Stimulated activated CD8-positive, alpha-beta memory T cell treated with anti-CD3 and anti-CD28 coated beads, Interleukin-2, amount 100 ng/mL, for 1 hour (primary cell): ENCODE measurements around the gene GJB3.
"Not testable (repeated sequence)": the region's sequence is repeated elsewhere in the genome, so short reads cannot be mapped to it uniquely, and the experiment has no call there.

ENCODE experiments used
- DNase-seq, 2 donors: peaks; one replicate each; pipeline ENCODE4 v3.0.0-alpha.2; 2020; ENCODE audit warnings: low read depth in 2 of 2

The GJB3 gene

DNA sequence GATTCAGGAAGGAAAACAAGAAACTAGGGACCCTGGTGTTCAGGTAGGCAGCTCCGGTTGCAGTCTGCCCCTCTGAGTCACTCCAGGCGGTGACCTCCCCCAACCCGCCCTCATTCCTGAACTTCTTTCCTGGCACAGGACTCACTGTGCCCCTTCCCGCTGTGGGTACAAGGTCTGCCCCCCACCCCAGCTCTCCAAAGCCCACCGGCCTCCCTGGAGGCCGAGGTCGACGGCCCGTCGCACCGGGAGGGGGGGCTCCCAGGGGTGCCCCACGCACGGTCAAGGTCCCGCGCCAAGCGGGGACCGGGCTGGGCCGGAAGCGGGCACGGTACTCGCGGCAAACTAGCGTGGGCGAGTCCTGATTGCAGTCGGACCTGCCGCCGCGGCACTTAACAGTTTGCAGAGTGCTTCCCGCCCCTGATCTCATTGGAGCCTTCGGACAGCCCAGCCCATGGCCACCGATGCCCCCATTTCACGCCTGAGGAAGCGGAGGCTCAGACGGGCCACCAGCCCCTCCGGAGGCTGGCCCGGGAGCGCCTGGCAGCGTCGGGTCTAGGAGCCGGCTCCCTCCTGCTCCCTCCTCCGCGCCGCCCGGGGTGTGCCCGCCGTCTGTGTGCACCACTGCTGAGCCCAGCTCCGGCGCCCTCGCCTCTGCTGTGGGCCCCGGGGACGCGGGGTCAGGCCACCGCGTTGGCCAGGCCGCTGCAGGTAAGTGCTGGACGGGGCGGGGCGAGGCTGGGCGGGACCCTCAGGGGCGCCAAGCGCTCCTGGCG is at the start of gene GJB3:
TSS of gene GJB3 (plus strand) at position 144 of the 773 bp plus-strand sequence. CDS start 3,549 bp downstream, outside the sequence.
- DNase-seq: no peak

DNA sequence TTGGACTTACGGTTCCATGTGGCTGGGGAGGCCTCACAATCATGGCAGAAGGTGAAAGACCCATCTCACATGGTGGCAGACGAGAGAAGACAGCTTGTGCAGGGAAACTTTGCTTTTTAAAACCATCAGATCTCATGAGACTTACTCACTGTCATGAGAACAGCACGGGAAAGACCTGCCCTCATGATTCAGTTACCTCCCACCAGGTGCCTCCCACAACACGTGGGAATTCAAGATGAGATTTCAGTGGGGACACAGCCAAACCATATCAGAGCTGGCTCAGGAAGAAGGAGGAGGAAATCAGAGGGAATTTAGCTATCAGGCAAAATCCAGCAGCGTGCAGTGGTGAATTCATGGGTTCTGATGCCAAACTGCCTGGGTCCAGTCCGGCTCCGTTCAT is 48.2 kb upstream of the GJB3 start:
- DNase-seq: not testable (repeated sequence)

DNA sequence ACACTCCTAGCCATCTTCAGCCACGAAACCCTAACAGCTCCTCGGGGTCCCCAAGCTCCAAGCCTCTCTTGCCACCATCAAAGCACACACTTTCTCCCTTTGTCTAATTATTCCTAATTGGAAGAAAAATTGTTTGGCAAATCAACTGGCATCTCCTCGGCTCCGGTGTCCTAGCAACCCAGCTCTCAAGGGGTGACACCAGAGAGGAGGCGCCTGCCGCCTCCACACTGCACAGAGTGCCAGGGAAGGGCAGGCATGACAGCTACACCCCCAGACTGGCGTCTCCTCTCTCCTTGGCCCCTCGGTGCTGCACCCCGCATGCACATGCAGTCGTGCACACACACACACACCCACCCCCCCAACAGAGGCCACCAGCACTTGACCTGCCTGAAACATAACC is 44.3 kb upstream of the GJB3 start:
- DNase-seq: no peak

DNA sequence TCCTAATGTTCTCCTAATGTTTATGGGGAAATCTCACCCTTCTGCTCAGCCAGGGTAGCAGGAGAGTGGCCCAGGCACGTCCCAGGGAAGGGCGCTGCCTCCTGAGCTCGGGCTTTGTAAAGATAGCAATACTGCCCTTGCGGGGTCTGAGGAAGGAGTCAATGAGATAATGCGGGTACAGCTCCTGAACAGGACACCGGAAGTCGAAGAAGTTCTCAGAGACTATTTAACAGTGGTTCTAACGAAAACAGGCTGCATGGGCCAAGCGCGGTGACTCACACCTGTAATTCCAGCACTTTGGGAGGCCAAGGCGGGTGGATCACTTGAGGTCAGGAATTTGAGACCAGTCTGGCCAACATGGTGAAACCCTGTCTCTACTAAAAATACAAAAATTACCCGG is 43.8 kb upstream of the GJB3 start:
- not testable (repeated sequence) for DNase-seq

DNA sequence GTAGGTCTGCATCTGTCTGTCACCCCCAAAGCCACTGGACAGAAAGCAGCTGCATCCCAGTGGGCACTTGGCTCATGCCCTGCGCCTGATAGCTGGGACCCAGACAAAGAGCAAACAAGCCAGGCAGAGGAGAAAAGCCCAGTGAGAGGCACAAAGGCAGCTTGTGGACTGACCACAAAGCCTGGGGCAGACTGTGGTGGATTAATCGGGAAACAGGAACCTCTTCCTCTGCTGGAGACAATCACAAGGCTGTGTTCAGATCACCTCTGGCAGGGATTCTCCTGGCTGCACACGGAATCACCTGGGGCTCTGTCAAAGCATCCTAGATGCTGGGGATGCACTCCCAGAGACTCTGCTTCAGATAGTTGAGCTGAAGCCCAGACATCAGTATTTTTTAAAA is 41.4 kb upstream of the GJB3 start:
- DNase-seq: no peak

DNA sequence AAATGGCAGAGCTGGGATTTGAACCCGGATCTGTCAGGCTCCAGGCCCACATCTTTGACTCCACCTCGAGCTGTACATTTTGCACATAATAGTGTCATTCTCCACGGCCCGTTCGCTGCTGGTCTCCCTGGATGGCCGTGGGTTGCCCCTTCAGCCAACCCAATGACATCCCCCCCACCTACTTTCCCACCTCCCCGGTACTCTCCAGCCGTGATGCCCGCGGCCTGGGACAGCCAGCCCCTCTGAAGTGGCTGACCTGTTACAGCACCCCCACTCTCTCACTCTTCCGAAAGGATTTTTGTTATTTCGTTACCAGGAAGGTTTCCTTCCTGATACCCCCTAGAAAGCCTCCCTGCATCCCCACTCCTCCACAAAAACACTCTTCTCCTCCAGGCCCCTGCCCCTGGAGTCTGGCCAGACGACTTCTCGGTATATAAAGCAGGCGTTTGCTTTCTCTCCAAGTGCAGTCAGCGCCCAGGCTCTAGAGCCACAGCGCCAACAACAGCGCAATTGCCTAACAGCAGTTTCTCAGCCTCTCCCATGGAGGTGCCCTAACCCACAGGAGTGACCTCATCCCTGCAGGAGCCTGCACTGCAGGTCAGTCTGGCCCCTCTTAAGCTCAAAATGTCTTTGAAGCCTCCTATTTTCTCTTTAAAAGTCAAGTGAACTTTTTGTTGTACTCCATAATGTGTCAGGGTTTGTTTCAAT is 40.7 kb upstream of the GJB3 start:
- no peak for DNase-seq

DNA sequence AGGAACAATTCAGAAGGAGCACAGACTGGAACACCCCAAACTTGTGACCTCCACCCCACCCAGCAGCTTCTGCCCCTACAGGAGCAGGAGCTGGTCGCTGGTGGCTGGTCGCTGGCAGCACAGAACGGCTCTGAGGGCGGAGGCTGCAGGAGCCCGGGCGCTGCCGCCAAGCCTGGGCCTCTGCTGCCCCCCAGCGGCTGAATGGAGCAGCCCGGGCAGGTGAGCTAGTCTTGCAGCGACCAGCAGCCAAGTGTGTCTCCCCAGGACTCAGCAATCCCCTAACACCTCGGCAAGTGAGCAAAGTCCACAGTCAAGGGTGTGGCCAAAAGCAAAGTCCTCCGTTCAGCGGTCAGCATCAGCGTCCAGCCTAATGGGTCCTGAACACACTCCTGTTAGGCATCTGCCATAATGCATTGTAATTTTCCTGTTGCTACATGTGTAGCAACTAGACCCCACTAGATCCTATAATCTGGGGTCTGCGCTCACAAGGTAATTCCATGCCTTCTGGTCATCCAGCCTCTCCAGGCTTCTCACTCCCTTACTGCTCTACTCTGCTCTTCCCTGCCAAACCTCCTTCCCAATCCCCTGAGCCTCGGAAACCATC is 38.2 kb upstream of the GJB3 start:
- peak; percentile 48 to 49 for DNase-seq

DNA sequence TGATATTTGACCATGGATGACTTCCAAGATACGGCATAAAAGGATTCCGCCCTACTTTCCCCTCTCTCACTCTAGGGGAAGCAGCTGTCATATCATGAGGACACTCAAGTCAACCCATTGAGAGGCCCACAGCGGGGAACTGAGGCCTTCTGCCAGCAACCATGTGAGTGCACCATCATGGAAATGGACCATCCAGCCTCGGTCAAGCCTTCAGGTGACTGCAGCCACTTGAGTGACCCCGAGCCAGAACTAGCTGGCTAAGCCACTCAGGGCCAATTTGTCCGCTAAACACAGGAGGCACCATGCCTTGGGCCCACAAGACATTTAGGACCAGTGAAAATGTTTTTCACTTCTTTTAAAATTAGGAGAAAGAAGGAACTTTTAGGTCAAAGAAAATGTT is 37.2 kb upstream of the GJB3 start:
- no peak for DNase-seq

DNA sequence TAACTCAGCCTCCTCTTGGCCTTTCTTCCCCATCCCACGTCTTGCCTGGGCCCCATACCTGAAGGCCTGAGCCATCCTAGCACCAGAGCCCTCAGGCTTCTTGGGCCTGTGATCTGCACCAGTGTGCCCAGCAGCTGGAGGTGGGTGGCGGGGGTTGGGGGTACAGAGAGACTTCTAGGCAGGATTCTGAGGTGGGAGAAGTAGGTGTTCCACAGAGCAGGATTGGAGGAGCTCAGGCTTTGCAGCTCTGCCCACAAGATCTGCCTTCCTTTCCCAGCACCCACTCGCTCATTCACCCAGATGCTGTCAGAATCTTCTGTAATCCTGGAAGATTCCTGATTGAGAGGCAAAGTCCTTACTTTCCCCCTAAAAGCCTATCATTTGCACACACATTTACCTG is 36.2 kb upstream of the GJB3 start:
- DNase-seq: no peak

DNA sequence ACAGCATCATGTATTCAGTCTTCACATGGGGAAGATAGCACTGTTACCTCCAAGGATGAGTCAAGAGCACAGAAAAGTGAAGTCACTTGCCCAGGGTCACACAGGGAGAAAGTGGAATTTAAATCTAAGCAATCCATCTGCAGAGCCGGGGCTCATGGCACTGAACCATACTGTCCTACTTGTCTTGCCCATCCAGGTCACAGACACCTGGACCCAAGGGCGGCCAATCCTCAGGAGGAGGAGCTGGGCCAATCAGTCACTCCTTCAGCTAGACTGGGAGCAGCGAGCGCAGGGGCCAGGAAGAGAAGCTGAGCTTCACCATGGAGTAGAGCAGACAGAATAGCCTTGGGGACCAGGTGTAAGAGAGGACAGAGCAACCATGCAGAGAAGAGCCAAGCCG is 35.3 kb upstream of the GJB3 start:
- no peak for DNase-seq

DNA sequence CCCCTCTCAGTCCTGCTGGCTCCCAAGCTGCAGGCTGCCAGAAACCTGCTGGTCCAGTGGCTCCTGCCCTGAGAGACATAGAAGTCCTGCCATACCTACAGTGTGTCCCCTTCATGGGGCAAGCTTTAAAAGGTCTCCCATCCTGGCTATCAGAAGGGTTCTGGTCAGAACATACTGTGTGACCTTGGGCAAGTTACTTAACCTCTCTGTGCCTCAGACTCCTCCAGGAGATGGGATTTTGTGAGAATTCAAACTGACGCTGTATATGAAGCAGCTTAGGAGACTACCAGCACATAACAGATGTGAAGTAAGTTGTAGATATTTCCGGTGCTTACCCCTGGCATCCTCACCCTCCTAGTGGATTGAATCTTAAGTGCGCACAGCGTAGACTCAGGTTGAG is 34.9 kb upstream of the GJB3 start:
- DNase-seq: no peak

DNA sequence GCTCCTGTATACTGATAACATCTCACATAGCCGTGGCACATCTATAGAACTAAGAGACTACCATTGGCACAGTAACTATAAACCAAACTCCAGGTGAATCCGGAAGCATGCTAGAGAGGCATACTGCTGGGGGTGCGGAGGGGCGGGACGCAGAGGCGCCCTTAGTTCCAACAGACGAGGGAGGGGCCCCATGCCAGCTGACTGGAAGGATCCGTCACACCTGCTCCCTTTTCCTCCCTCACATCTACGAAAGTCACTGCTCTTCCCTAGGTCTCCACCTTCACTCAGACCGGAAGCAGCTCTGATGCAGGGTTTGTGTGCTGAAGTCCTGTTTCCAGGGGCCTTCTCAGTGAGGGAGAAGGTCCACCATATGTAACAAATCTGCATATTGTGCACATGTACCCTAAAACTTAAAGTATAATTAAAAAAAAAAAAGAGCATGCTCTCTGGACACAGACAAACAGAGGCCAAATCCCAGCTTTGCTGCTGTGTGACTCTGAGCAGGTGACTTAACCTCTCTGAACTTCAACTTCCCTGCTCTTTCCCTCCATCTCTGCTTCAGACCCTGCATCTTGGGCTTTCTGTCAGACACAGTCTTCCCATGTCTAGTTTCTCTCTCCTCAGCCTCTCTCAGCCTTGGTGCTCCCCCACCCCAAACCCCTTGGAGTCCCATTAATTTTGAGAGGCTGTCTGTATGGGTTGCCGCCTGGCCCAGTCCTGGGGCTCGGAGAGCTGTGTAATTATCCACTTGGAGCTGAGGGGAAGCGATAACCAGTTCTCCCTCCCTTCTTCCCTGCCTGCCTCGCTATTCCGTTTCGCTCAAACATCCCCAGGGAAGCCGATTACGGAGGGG is 34.0 kb upstream of the GJB3 start:
- no peak for DNase-seq

DNA sequence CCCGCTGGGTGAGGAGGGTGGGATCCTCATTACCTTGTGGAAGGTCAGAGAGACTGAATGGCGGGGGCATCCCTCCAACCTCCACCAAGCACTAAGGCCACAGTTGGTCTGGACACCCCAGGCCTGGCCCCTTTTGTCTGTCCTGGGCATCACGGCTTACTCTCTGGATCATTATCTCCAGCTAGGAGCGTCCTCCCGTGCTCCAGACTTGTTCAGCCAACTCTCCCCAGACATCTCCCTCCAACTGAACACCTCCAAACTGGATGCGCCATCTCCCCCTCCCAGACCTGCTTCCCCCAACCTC is 33.4 kb upstream of the GJB3 start:
- no peak for DNase-seq

DNA sequence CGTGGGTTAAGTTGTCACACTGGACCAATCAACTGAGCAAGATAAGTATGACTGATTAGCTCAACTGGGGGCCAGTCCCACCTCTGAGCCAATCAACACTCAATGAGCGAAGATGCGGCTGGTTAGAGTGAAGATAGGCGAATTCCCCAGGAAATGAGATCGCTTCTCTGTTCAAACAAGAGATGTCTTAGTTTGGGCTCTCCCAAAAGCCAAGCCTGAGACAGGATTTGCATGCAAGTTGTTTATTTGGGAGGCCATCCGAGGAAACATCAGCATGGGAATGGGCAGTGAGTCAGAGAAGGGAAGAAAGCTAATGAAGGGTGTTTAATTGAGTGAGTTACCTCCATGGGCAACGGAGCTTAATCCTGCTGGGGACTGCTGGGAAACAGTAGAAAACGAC is 31.0 kb upstream of the GJB3 start:
- no peak for DNase-seq

DNA sequence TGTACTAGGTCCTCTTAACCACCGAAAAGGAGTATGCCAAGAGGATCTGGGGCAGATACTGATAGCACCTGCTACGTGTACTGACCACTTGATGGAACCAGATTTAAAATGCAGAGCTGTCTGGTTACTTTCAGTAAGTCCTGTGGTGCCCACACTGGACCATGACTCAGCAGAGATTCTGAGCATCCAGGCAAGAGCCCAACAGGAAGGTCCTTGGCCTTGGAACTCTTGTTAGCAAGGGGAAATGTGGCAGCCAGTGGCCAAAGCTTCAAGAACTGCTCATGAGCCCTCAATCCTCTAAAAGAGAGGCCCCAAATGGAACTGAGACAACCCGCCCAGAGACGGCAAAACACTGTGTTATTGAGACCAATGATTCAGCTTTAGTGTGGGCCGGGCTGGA is 30.4 kb upstream of the GJB3 start:
- DNase-seq: no peak

DNA sequence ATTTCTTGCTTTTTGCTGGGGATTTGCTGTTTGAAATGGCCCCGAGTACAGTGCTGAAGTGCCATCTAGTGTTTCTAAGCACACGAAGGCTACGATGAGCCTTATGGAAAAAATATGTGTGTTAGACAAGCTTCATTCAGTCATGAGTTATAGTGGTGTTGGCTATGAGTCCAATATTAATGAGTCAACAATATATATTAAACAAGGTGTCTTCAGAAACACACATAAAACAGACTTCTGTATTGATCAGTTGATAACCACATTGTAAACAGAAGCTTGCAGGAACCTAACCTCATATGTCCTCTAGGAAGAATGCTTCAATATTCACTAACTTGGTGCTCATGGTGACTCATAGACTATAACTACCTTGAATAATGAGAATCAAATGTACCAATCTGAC is 27.9 kb upstream of the GJB3 start:
- no peak for DNase-seq

DNA sequence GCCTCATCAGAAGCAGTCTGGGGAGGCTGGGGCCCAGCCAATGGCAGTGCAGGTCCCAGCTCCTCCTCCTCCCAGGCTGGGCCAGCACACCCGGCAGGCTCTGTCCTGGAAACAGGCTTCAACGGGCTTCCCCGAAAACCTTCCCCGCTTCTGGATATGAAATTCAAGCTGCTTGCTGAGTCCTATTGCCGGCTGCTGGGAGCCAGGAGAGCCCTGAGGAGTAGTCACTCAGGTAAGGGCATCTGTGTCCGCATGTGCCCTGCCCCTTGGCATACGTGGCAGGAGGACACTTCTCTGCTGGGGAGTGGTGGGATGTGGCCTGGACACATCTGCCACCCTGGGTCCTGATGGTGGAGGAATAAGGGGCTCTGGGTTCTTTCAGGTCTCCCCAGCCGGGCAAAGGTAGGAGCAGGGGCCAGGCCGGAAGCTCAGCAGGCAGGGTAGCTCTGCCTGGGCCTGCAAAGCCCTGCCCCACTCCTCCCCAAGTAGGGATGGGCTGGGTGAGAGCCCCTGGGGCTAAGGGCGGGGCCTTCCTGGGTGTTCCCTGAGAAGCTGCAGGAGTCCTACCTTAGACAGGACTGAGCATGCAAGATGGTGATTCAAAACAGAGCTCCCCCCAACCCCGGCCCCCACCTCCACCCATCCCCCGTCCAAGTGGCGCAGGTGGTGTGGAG is 25.9 kb upstream of the GJB3 start, which contains the start of gene GJB5:
TSS of gene GJB5 (plus strand) at position 84 of the 674 bp plus-strand sequence. CDS start 2,284 bp downstream, outside the sequence.
- DNase-seq: no peak

DNA sequence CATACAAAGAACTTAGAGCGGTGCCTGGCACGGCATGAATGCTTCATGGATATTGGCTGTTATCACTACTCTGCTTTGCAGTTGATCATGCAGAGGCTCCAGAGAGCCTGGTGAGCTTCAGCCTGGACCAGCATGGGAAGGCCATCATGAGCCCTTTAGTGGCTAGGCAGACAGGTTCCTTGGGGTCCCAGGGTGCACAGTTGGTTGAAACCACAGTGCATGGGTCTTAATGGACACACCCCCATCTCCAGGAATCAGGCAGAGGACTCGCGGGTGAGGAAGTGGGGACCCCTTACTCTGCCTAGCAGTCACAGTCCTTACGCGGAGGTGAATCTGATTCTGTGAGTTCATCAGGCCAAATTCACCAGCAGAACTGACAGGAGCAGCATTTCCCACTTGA is 25.1 kb upstream of the GJB3 start:
- DNase-seq: no peak

DNA sequence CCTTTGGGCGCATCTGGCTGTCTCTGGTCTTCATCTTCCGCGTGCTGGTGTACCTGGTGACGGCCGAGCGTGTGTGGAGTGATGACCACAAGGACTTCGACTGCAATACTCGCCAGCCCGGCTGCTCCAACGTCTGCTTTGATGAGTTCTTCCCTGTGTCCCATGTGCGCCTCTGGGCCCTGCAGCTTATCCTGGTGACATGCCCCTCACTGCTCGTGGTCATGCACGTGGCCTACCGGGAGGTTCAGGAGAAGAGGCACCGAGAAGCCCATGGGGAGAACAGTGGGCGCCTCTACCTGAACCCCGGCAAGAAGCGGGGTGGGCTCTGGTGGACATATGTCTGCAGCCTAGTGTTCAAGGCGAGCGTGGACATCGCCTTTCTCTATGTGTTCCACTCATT is 23.6 kb upstream of the GJB3 start:
- no peak for DNase-seq

DNA sequence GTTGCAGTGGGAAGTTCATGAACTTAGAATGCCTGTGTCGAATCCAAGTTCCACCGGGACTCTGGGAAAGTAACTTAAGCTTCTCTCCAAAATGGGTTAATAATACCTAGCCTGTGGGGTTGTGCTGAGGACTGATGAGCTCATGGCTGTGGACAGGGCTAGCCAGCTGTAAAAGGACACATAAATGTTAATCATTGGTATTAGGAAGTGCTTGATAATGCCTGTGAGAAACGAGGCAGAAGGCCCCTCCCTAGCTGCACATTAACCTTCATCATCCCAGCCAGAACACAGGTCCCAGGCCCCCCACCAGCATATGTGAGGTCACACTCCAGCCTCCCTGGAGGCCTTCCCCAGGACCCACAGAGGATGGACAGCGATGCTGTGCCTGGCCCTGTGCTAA is 22.3 kb upstream of the GJB3 start:
- no peak for DNase-seq

DNA sequence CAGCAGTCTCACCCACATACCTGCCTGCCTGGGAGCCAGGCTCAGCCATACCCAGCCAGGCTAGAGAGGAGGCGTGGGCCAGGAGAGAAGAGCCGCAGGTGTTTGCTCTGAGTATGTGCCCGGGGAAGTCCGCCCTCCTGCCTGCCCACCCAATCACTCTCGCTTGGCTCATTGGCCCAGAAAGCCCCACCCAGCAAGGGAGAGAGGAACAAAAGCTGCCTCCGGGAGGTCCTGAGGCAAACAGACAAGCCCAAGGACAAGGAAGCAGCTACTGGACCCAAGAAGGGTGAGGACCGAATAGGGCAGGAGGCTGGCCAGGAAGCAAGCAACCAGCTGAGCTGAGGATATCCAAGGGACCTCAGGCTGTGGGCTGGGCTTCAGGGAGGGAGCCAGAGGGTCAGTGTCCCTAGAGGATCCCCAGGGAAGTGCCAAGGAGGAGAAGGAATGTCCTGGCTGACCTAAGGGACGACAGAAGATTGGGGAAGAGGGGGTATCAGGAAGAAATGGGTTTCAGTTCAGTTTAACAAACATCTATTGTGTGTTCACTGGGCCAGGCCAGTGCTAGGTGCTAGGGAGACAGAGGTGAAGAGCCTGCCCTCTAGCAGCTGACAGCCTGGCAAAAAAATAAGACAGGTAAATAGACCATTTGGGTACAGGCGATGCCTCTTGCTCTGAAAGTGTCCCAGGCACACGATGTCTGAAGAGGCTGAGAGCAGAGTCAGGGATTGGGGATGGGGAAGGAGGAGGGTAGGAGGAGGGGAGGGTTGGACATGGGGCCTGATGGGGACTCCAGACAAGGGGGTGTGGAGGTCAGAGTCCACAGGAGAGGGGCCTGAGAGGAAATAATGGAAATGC is 21.3 kb upstream of the GJB3 start, which contains the start of gene GJB4:
TSS of gene GJB4 (plus strand) at position 238 of the 855 bp plus-strand sequence. CDS start 1,515 bp downstream, outside the sequence.
- DNase-seq: no peak
